Psoas muscle (tissue), 8 donors: ENCODE results near the gene SMARCB1. TPM values are rescaled to one million over a fixed set of nuclear protein-coding genes. Genes with fewer than 3 reads are reported as not detected.

Source experiments
- ATAC-seq, 4 donors: fragments of 200-7000 bp; cut with Tn5 transposase; one replicate each; pipeline ENCODE4 v1.9.1; 2020; ENCODE audit warnings: moderate library complexity in 3 of 4, mild to moderate bottlenecking in 2 of 4
- DNase-seq, 2 donors: peaks; one replicate each; pipeline ENCODE4 v3.0.0-alpha.2; 2020
- H3K27ac ChIP-seq: fragments of 200-600 bp; one replicate; pipeline ENCODE4 v1.8.0; 2022
- H3K27me3 ChIP-seq, 3 donors: fragments of 200-600 bp in 1 of 3; one replicate each; pipeline versions ENCODE4 v1.6.1 to v1.8.0; 2013 to 2022; ENCODE audit warnings: low read length in 2 of 3, mild to moderate bottlenecking in 2 of 3, moderate library complexity in 1 of 3; ENCODE audit not compliant: insufficient read depth in 3 of 3
- H3K36me3 ChIP-seq, 2 donors: fragments of 200-600 bp in 1 of 2; one replicate each; pipeline versions ENCODE4 v1.6.1 to v1.8.0; 2013 to 2022; ENCODE audit warnings: low read depth in 1 of 2, mild to moderate bottlenecking in 1 of 2, moderate library complexity in 1 of 2; ENCODE audit not compliant: insufficient read depth in 1 of 2
- H3K4me1 ChIP-seq: fragments of 200-600 bp; one replicate; pipeline ENCODE4 v1.8.0; 2022
- H3K4me3 ChIP-seq: fragments of 200-600 bp; one replicate; pipeline ENCODE4 v1.8.0; 2022; ENCODE audit warnings: mild to moderate bottlenecking
- H3K9me3 ChIP-seq: fragments of 200-600 bp; one replicate; pipeline ENCODE4 v1.8.0; 2022
- CTCF ChIP-seq: fragments of 200-600 bp; IDR thresholded peaks from one replicate; pipeline ENCODE4 v1.8.0; 2022; ENCODE audit warnings: antibody characterized with exemption
- WGBS, 3 donors: extraction: QIAGEN DNeasy Blood & Tissue Kit; methylation state at CpG; one replicate each; pipeline versions ENCODE4 v1.1.6 to v1.1.7; 2013; 5-methylcytosine and 5-hydroxymethylcytosine counted together
- intact Hi-C, 2 donors: fragments of 100-400 bp; cut with DNase I; formaldehyde crosslinking; loops; one replicate each; pipeline versions ENCODE4 v1.11.0 to v1.14.2; 2022
- polyA plus RNA-seq, 3 donors: library from polyadenylated mRNA; stranded (reverse); fragments of 200-250 nt; gene quantifications; one replicate each; pipeline ENCODE4 v1.2.3, GENCODE V29; 2013
- total RNA-seq, 4 donors: library from RNA; stranded (reverse); fragmentation: NEBNext Ultra II Directional in 2 of 4; extraction: Animal tissue kit (Norgen Biotek cat#: 25700) in 2 of 4; gene quantifications; one replicate each; pipeline versions ENCODE4 v1.2.1 to v1.2.4, GENCODE V29; 2021 to 2023
- donor health status: healthy with polysubstance abuse.
- donor health status: DM: no; HTN: no; CAD: no; lungs with moderate emphysema.
- donor health status: Bipolar disorder and iron deficiency.
- donor health status: healthy.
- donor health status: DM: yes; HTN: yes; CAD: no.
- donor health status: DM: no; HTN: no; CAD: no.
- donor health status: DM: no; HTN: no; CAD: no.
- donor health status: DM: yes; HTN: yes; CAD: no.

Gene SMARCB1
- total and polyA plus RNA-seq, 7 donors = 20.7 to 76.6 (median 38.4) TPM

GRCh38 chr22:23838681-23839468 lies 52.1 kb downstream of the SMARCB1 start, which contains the start of gene DERL3:
DERL3 (minus strand) TSS chr22:23839006; CDS start chr22:23838987, 19 bp downstream.
- DNase-seq = peak; percentile 98
- Histone ChIP-seq H3K36me3 (peaks cover 0 to 8% of the 10 kb centered on the region in 2 donors), H3K9me3 (no peaks in the 10 kb centered on the region), H3K27me3 (no peaks in the 10 kb centered on the region), H3K4me3 (peak within 1 kb of the TSS; percentile 60), H3K4me1 (peaks cover 44% of the 10 kb centered on the region), H3K27ac (peak within 1 kb of the TSS; percentile 80)
- 4 to 10% (median 4%) methylated on average over 63 to 70 of the region's 70 CpGs for WGBS, 3 donors
- peak; percentile 73 to 82 (median 76) for ATAC-seq
- no peak for TF ChIP-seq CTCF
- intact Hi-C loops = no loop called here

GRCh38 chr22:23840026-23840425 lies 53.3 kb downstream of the SMARCB1 start:
- peaks cover 44% of the 10 kb centered on the region for H3K4me1 ChIP-seq
- intact Hi-C loops = no loop called here
- ATAC-seq (peak; percentile 17 to 34 (median 31)), DNase-seq (no peak)
- H3K27me3 ChIP-seq = no peaks in the 10 kb centered on the region
- no peak for TF ChIP-seq CTCF
- H3K4me3 ChIP-seq = no peak overlapping the region
- no peaks in the 10 kb centered on the region for H3K9me3 ChIP-seq
- WGBS, 3 donors = 24 to 44% (median 31%) methylated on average over 7 of the region's 7 CpGs
- H3K27ac ChIP-seq = peak overlapping the region; percentile 80
- H3K36me3 ChIP-seq = no peaks in the 10 kb centered on the region

GRCh38 chr22:23841292-23841691 lies 54.5 kb downstream of the SMARCB1 start:
- no peaks in the 10 kb centered on the region for H3K36me3 ChIP-seq
- H3K27ac ChIP-seq = peak overlapping the region; percentile 80
- H3K4me1 ChIP-seq = peaks cover 44% of the 10 kb centered on the region
- ATAC-seq = no peak
- no peaks in the 10 kb centered on the region for H3K27me3 ChIP-seq
- H3K9me3 ChIP-seq = no peaks in the 10 kb centered on the region
- 70 to 80% (median 74%) methylated on average over 5 of the region's 5 CpGs for WGBS, 3 donors
- TF ChIP-seq CTCF = no peak
- intact Hi-C loops = no loop called here
- no peak overlapping the region for H3K4me3 ChIP-seq
- DNase-seq = peak in 1 of 2 donors; percentile 28

- H3K9me3 ChIP-seq = no peaks in the 10 kb centered on the region
- H3K36me3 ChIP-seq = no peaks in the 10 kb centered on the region
- H3K27me3 ChIP-seq = no peaks in the 10 kb centered on the region
- no peak for TF ChIP-seq CTCF
- ATAC-seq (no peak), DNase-seq (peak in 1 of 2 donors; percentile 45)
- H3K4me1 ChIP-seq = peaks cover 49% of the 10 kb centered on the region
- intact Hi-C loops = no loop called here
- H3K4me3 ChIP-seq = no peak overlapping the region
- H3K27ac ChIP-seq = peak overlapping the region; percentile 80
- WGBS, 3 donors = 70 to 75% (median 71%) methylated on average over 19 to 20 of the region's 20 CpGs
Observed at GRCh38 chr22:23841736-23842445, 55.1 kb downstream of the SMARCB1 start.
